Neural cell (in vitro differentiated cells): Measurements from ENCODE around the gene RECK.

ENCODE experiments used
- EZH2 ChIP-seq: fragments of 200-600, 300-800 bp; shearing (Covaris generic), sonication (generic); IDR thresholded peaks from 2 replicates; pipeline ENCODE4 v1.6.1; 2014; ENCODE audit warnings: antibody characterized with exemption, low read length, borderline replicate concordance, mild to moderate bottlenecking; ENCODE audit not compliant: insufficient read depth, poor library complexity, severe bottlenecking
- MXI1 ChIP-seq: fragments of 450-650 bp; conservative IDR thresholded peaks from 2 replicates; pipeline ENCODE4 v1.6.1; 2014; ENCODE audit warnings: antibody characterized with exemption, mild to moderate bottlenecking; ENCODE audit not compliant: poor library complexity, severe bottlenecking
- TF ChIP-seq, protein P1 (sequence below): fragments of 450-650 bp; IDR thresholded peaks from 2 replicates; pipeline ENCODE4 v1.5.1; 2014; ENCODE audit warnings: antibody characterized with exemption, mild to moderate bottlenecking, moderate library complexity; ENCODE audit not compliant: poor library complexity, severe bottlenecking

DNA sequence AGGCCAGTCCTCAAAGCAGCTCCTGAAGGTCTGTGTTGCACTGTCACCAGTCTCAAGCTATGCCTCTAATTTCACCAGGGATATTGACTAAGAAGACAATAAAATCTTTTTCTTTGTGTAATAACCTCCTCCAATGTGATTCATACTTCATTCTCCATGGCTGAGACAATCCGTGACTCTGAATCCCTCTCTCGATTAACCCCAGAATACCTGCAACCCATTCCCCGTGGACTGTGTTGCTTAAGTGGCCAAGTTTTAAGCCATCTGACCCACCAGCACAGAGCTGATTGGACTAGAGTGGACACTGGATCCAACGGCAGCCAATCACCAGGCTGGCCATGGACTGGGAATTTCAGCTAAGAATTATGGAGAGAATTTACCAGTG, 127.1 kb downstream of the RECK start:
- TF ChIP-seq EZH2 (no peak), MXI1 (no peak)
- TF ChIP-seq, protein P1, sequence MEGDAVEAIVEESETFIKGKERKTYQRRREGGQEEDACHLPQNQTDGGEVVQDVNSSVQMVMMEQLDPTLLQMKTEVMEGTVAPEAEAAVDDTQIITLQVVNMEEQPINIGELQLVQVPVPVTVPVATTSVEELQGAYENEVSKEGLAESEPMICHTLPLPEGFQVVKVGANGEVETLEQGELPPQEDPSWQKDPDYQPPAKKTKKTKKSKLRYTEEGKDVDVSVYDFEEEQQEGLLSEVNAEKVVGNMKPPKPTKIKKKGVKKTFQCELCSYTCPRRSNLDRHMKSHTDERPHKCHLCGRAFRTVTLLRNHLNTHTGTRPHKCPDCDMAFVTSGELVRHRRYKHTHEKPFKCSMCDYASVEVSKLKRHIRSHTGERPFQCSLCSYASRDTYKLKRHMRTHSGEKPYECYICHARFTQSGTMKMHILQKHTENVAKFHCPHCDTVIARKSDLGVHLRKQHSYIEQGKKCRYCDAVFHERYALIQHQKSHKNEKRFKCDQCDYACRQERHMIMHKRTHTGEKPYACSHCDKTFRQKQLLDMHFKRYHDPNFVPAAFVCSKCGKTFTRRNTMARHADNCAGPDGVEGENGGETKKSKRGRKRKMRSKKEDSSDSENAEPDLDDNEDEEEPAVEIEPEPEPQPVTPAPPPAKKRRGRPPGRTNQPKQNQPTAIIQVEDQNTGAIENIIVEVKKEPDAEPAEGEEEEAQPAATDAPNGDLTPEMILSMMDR = no peak
